ENCODE results near the gene STRN3. TPM values are rescaled to one million over a fixed set of nuclear protein-coding genes. Genes with fewer than 3 reads are reported as not detected.

STRN3 gene
- total RNA-seq, 2 donors from 2014 or later, result 18.1 to 18.9 TPM

DNA sequence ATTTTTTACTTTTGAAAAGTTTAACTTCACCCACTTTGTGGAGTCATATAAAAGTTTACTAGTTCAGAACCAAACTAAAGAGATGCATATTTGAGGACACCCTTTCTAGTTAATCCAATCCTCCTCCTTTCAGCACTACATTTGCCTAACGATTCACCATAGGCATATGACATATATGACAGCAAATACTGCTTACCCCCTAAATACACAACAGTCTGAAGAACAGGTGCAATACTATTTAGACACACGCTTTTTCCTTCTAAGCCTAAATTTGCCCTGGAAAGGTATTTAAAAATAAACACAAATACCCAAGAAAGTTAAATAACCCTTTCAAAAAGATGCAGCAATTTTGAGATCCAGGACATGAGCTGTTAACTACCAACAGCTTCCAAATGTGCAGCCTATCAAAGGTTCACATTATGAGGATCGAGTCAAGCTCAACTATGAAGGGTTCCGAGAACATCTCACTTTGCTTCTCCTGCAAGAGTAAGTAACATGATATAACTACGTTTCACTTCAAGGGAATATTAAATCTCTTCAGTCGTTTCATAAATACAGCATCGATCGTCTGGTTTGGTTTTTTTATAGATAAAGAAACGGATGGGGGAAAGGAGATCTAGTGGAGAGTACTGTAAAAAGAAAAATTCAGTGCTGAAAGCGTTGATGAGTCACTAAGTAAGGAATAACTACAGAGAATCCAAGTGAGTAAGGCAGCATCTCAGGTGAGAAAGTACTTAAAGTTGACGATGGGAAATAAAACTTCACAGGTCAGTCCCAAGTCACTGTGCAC is 1.4 kb downstream of the STRN3 start:
- H3K9me3 ChIP-seq, result no peaks in the 10 kb centered on the region
- 1 to 2% methylated on average over 11 of the region's 11 CpGs for WGBS, 2 donors
- peaks cover 31% of the 10 kb centered on the region for H3K4me1 ChIP-seq
- ATAC-seq (no peak), DNase-seq (no peak)
- H3K4me3 ChIP-seq, result peak overlapping the region; percentile 87 to 93
- peak overlapping the region; percentile 89 to 99 (median 96) for H3K27ac ChIP-seq
- intact Hi-C loops (cut with DNase I), result no loop called here
- TF ChIP-seq CTCF (IDR thresholded peaks at IDR 0.05) (no peak), POLR2A (IDR thresholded peaks at IDR 0.05) (no peak)
- H3K27me3 ChIP-seq, result no peaks in the 10 kb centered on the region
- H3K36me3 ChIP-seq (replicated peaks in 1 of 2; ENCODE audit: insufficient read depth in 1 of 2, low read depth in 2 of 2), result no peaks in the 10 kb centered on the region

GRCh38 chr14:31024010-31024480 is 2.1 kb downstream of the STRN3 start:
- peak overlapping the region in 1 of 4 donors; percentile 99 for H3K27ac ChIP-seq
- H3K36me3 ChIP-seq (replicated peaks in 1 of 2; ENCODE audit: insufficient read depth in 1 of 2, low read depth in 2 of 2), result no peaks in the 10 kb centered on the region
- H3K4me3 ChIP-seq, result no peak overlapping the region
- no peak for ATAC-seq
- TF ChIP-seq CTCF (IDR thresholded peaks at IDR 0.05), result no peak
- TF ChIP-seq POLR2A (IDR thresholded peaks at IDR 0.05), result no peak
- H3K27me3 ChIP-seq, result no peaks in the 10 kb centered on the region
- peaks cover 31% of the 10 kb centered on the region for H3K4me1 ChIP-seq
- intact Hi-C loops (cut with DNase I), result no loop called here
- DNase-seq, result no peak
- no peaks in the 10 kb centered on the region for H3K9me3 ChIP-seq

GRCh38 chr14:31022386-31022785 is 3.8 kb downstream of the STRN3 start:
- no peak overlapping the region for H3K27ac ChIP-seq
- H3K27me3 ChIP-seq, result no peaks in the 10 kb centered on the region
- H3K9me3 ChIP-seq, result no peaks in the 10 kb centered on the region
- intact Hi-C loops (cut with DNase I), result no loop called here
- peaks cover 26% of the 10 kb centered on the region for H3K4me1 ChIP-seq
- H3K36me3 ChIP-seq (replicated peaks in 1 of 2; ENCODE audit: insufficient read depth in 1 of 2, low read depth in 2 of 2), result no peaks in the 10 kb centered on the region
- 47 to 97% methylated on average over 2 of the region's 2 CpGs for WGBS, 2 donors
- DNase-seq, result no peak
- no peak for ATAC-seq
- no peak for TF ChIP-seq POLR2A (IDR thresholded peaks at IDR 0.05)
- no peak for TF ChIP-seq CTCF (IDR thresholded peaks at IDR 0.05)
- no peak overlapping the region for H3K4me3 ChIP-seq

DNA sequence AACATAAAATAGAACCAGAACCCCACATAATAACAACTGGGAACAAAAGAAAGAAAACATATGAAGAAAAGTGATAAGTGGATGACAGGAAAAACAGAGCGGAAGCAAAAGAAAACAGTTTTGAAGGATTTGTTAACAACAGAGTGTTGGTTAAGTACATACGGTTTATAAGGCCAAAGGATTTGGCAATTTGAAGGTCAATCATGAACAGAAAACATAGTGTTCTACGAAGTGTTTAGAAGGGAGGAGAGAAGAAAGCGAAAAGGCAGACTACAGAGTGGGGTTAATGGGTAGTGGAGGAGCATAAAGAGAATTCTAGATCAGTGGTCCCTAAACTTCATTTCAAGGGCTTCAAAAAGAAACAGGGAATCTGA is 4.6 kb downstream of the STRN3 start:
- intact Hi-C loops (cut with DNase I), result no loop called here
- no peak overlapping the region for H3K4me3 ChIP-seq
- TF ChIP-seq POLR2A (IDR thresholded peaks at IDR 0.05) (no peak), CTCF (IDR thresholded peaks at IDR 0.05) (no peak)
- 65 to 70% methylated on average over 4 of the region's 4 CpGs for WGBS, 2 donors
- H3K36me3 ChIP-seq (replicated peaks in 1 of 2; ENCODE audit: insufficient read depth in 1 of 2, low read depth in 2 of 2), result no peaks in the 10 kb centered on the region
- DNase-seq (no peak), ATAC-seq (no peak)
- H3K4me1 ChIP-seq, result peaks cover 23% of the 10 kb centered on the region
- H3K27me3 ChIP-seq, result no peaks in the 10 kb centered on the region
- H3K27ac ChIP-seq, result no peak overlapping the region
- no peaks in the 10 kb centered on the region for H3K9me3 ChIP-seq
